GM21367 (cell line): Measurements from ENCODE around the gene SERPINB6.
"Not testable (repeated sequence)": the region's sequence is repeated elsewhere in the genome, so short reads cannot be mapped to it uniquely, and the experiment has no call there.

Experiments
- ATAC-seq: cut with Tn5 transposase; IDR thresholded peaks from one replicate; pipeline ENCODE4 v1.9.1; 2021; ENCODE audit not compliant: unreplicated experiment

SERPINB6 gene

GRCh38 chr6:2971420-2972218 lies at the start of gene SERPINB6:
TSS of gene SERPINB6 (minus strand) at chr6:2971567. CDS start at chr6:2959332, 12,235 bp downstream.
- ATAC-seq = no peak

DNA sequence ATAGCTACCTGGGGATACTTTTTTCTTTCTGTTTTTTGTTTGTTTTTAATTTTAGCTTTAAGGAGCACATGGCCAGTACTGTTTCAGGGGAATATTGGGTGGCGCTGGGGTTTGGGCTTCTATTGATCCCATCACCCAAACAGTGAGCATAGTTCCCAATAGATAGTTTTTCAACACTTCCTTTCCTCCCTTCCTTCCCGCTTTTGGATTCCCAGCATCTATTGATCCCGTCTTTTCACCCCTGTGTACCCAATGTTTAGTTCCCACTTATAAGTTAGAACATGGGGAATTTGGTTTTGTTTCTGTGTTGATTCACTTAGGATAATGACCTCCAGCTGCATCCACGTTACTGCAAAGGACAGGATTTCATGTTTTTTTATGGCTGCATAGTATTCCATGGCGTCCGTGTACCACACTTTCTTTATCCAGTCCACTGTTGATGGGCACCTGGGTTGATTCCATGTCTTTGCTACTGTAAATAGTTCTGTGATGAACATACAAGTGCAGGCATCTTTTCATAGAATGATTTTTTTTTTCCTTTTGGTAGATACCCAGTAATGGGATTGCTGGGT lies 48.5 kb upstream of the SERPINB6 start:
- ATAC-seq = no peak

DNA sequence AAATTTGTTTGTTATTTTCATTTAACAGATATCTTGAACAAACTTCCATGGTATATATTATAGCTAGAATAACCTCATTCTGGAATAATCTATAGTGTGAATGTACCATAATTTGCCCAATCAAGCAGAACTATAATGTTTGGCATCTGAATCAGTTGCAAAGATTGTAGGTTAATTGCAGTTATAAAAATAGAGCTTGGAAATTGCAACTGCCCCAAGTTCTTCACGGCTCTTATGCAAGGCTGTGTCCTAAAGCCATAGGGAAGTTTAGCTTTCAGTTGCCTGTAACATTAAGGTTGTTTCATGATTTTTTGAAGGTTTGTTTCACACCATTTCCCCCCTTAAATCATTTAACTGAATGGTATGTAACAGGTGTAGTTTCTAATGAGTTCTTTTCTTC lies 47.7 kb upstream of the SERPINB6 start:
- ATAC-seq = no peak

GRCh38 chr6:3017304-3017703 lies 45.9 kb upstream of the SERPINB6 start:
- ATAC-seq = no peak

- no peak for ATAC-seq
These were observed 45.3 kb upstream of the SERPINB6 start for GRCh38 chr6:3016473-3017280.

- no peak for ATAC-seq
These were observed 43.8 kb upstream of the SERPINB6 start for GRCh38 chr6:3015144-3015543.

GRCh38 chr6:3014675-3015066 lies 43.3 kb upstream of the SERPINB6 start:
- ATAC-seq = no peak

DNA sequence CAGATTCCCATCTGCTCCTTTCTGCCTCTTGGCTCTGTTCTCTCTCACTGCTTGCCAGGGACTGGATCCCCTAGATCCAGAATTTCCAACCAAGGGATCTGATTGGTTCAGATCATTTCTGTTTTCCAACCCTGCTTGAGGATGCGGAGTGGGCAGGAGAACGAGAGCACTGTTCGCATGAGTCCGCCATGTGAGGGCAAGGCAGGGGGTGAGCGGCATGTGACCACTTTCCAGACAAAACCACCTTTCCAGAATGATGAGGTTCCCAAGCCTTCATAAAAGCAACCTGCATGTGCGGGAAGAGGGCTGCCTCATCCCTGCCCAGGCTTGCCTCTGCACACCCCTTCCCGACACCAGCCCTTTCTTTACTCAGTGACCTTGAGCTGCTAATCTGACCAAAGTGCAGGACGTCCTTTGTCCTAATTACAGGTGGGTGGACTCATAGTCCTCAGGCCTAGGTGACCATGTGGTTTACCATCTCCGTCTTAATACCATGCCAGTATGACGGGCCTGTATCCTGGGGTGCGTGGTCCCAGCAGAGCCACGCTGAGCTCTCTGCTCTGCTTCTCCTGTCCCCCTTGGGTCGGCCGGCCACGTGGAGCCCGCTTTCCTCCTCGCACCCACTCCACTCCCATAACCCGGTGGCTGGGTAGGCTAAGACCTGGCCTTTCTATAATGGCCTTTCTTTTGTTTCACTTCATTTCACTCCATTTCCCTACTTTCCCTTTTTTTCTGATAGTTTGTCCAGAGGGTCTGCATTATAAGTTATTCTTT lies 42.7 kb upstream of the SERPINB6 start:
- ATAC-seq = no peak

DNA sequence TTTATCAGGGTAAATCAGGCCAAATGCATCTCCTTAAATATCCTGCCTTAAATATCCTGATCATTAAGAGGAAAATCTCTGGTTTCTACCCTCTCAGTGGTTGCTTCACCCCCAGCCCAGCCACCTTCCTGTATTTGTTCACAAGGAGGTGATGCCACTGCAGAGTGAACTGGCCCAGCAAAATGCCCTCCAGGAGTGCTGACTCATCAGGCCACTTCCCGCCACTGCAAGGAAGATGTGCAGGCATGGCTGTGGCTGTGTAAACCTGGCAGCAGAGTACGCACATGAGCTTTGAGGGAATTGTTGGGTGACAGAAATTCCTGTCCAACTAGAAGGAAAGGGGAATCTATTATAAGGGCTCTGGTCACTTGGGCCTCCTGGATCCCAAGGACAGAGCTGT lies 42.1 kb upstream of the SERPINB6 start:
- ATAC-seq = no peak

DNA sequence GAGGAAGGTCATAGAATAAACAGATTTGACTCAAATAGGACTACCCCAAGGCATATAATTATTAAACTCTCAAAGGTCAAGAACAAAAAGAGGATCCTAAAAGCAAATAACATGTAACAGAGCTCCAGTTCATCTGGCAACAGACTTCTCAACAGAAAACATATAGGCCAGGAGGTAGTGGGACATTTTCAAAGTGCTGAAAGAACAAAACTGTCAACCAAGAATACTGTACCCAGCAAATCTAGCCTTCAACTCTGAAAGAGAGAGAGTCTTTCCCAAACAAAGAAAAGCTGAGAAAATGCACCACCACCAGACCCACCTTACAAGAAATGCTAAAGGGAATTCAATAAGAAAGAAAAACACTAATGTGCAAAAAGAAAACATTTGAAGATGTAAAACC lies 40.2 kb upstream of the SERPINB6 start:
- no peak for ATAC-seq

GRCh38 chr6:3011158-3011557 lies 39.8 kb upstream of the SERPINB6 start:
- ATAC-seq = no peak

DNA sequence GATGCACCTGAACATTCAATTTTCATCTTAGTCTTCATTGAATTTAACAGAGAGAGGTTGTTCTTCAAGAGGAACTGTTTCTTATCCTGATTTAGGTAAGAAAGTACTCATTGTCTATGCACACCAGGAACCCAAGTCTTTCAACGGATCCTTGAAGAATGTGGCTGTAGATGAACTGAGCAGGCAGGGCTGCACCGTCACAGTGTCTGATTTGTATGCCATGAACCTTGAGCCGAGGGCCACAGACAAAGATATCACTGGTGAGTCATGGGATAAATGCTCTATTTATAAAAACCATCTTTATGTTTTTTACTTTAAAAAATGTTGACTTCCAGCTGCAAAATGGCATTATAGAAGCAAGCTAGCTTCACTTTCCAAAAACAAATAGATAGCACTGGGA lies 38.6 kb upstream of the SERPINB6 start:
- no peak for ATAC-seq

DNA sequence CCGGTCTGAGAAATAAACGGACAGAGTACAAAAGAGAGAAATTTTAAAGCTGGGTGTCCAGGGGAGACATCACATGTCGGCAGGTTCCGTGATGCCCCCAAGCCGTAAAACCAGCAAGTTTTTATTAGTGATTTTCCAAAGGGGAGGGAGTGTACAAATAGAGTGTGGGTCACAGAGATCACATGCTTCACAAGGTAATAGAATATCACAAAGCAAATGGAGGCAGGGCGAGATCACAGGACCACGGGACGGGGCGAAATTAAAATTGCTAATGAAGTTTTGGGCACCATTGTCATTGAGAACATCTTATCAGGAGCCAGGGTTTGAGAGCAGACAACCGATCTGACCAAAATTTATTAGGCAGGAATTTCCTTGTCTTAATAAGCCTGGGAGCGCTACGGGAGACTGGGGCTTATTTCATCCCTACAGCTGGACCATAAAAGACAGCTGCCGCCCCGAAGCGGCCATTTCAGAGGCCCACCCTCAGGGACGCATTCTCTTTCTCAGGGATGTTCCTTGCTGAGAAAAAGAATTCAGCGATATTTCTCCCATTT lies 37.4 kb upstream of the SERPINB6 start:
- ATAC-seq = not testable (repeated sequence)

- ATAC-seq = no peak
These were observed 36.2 kb upstream of the SERPINB6 start for GRCh38 chr6:3007571-3007970.

- ATAC-seq = no peak
These were observed 35.1 kb upstream of the SERPINB6 start for GRCh38 chr6:3006476-3006875.

- no peak for ATAC-seq
These were observed 34.5 kb upstream of the SERPINB6 start for GRCh38 chr6:3005874-3006273.

DNA sequence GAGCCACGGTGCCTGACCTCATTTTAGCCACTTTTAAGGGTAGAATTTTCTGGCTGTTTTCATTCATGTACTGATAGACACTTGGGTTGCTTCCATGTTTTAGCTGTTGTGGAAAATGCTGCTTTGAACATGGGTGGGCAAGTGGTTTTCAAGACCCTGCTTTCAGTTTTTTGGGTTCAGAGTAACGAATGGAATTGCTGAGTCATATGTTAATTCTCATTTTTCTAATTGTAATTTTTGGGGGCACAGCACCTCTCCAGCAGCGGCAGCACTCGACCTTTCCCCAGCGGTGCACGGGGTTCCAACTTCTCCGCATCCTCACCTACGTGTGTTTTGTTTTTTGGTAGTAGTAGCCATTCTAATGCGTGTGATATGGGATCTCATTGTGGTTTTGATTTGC lies 33.7 kb upstream of the SERPINB6 start:
- no peak for ATAC-seq

DNA sequence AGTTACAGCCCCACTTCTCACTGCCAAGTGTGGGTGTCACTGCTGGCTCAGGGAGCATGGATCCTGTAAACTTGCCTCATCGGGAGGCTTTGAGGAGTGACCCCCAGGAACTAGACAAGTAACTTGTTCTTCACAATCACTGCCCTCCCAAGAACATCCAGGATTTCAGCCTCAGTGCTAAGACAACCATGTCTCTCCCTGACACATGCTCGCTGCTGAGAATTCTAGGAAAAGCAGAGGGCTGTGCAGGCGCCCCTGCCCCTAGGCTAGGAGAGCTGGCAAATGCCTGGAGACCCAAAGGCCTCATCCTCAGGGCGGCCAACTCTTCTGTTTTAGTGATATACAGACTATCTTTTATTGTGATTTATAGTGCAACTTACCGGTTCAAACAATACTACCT lies 31.9 kb upstream of the SERPINB6 start:
- not testable (repeated sequence) for ATAC-seq

DNA sequence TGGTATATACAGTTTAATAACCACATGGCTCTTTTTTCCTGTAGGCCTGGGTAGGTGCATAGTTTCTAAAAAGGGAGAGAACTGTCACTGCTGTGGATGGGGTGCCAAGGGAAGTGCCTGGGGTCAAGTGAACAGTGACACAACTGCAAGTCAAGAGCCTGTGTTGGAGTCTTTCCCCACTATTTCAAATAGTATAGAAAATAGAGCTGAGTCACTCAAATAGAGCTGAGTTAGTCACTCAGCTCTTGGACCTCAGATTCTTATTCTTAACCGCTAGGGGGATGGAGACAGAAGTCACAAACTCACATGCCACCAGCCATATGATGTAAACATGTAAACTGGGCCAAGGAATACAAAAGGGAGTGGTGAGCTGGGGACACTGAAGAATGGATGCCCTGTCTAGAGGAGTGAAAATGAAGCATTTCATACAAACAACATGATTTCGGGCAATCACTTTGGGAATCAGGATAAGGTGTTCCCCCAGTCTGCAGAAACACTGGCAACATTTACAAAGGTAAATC lies 30.5 kb upstream of the SERPINB6 start:
- ATAC-seq = peak; percentile 39

DNA sequence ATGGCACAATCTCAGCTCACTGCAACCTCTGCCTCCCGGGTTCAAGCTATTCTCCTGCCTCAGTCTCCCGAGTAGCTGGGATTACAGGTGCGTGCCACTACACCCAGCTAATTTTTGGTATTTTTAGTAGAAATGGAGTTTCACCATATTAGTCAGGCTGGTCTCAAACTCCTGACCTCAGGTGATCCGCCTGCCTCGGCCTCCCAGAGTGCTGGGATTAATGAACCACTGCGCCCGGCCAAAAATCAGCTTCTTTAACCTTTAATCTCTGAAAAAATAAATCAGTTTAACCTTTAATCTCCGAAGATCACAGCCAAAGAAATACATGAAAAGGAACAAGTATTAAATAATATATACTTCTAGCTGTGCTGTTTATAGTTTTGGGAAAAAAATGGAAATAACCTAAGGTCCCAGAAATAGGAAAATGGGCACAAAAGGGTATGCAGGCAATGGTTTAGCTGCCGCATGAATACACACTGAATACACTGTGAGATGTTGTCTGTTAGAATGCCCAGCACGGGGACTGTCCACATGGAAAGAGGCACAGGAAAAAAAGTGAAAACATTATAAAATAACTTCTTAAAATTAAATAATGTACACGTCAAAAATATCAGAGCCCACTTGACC lies 29.9 kb upstream of the SERPINB6 start:
- ATAC-seq = no peak
